PC-3 (cell line): Measurements from ENCODE around the gene IRX2. TPM values are rescaled to one million over a fixed set of nuclear protein-coding genes. Genes with fewer than 3 reads are reported as not detected.

ENCODE experiments used
- ATAC-seq: fragments of 200-7000 bp; cut with Tn5 transposase; 2 replicates; pipeline ENCODE4 v1.9.1; 2020; ENCODE audit warnings: mild to moderate bottlenecking, moderate library complexity
- BruUV-seq: library from RNA; stranded (reverse); fragments of 400-500 nt; replicated peaks from 2 replicates; lab custom pipeline; 2021; lab: Mats Ljungman, UMichigan
- CTCF ChIA-PET: fragments of 300-600 bp; sonication (Branson Sonifier 250); formaldehyde crosslinking; loops from one replicate; lab custom pipeline; 2022; ENCODE audit warnings: antibody characterized with exemption; lab: Charles Lee
- POLR2A ChIA-PET: fragments of 300-600 bp; sonication (Branson Sonifier 250); formaldehyde crosslinking; loops from one replicate; lab custom pipeline; 2022; ENCODE audit warnings: antibody characterized with exemption; ENCODE audit not compliant: unreplicated experiment; lab: Charles Lee
- DNase-seq: peaks from one replicate; pipeline ENCODE4 v3.0.0-alpha.2; 2015
- H2AFZ ChIP-seq: fragments of 300-600 bp; sonication (generic); 2 replicates; pipeline ENCODE4 v1.6.0; 2016; ENCODE audit warnings: antibody characterized with exemption, low read length
- H3F3A ChIP-seq: fragments of 300-600 bp; sonication (generic); one replicate; pipeline ENCODE4 v1.6.0; 2017; ENCODE audit warnings: antibody characterized with exemption, low read length, control low read depth, mild to moderate bottlenecking; ENCODE audit not compliant: unreplicated experiment
- H3K27ac ChIP-seq: fragments of 300-600 bp; sonication (generic); 2 replicates; pipeline ENCODE4 v1.5.1; 2016; ENCODE audit warnings: mild to moderate bottlenecking, low read length
- H3K27me3 ChIP-seq: fragments of 300-600 bp; sonication (generic); 2 replicates; pipeline ENCODE4 v1.6.1; 2016; ENCODE audit warnings: low read length, mixed read lengths
- H3K36me3 ChIP-seq: fragments of 300-600 bp; sonication (generic); 2 replicates; pipeline ENCODE4 v1.6.1; 2016; ENCODE audit warnings: low read depth, mixed run types, low read length, mixed read lengths
- H3K4me1 ChIP-seq: fragments of 300-600 bp; sonication (generic); 2 replicates; pipeline ENCODE4 v1.5.1; 2016; ENCODE audit warnings: low read length; ENCODE audit not compliant: insufficient read depth
- H3K4me2 ChIP-seq: fragments of 300-600 bp; sonication (generic); 2 replicates; pipeline ENCODE4 v1.6.0; 2016; ENCODE audit warnings: low read length
- H3K4me3 ChIP-seq: fragments of 300-600 bp; sonication (generic); 2 replicates; pipeline ENCODE4 v1.5.1; 2016; ENCODE audit warnings: mild to moderate bottlenecking, low read length, mixed read lengths
- H3K79me2 ChIP-seq: fragments of 300-600 bp; sonication (generic); 2 replicates; pipeline ENCODE4 v1.6.1; 2017; ENCODE audit warnings: low read length, mixed read lengths
- H3K9ac ChIP-seq: fragments of 300-600 bp; sonication (generic); 2 replicates; pipeline ENCODE4 v1.6.0; 2016; ENCODE audit warnings: mild to moderate bottlenecking, low read length
- H3K9me2 ChIP-seq: fragments of 300-600 bp; sonication (generic); replicated peaks from 2 replicates; pipeline ENCODE4 v1.6.1; 2016; ENCODE audit warnings: mixed run types, low read length, mixed read lengths
- H3K9me3 ChIP-seq: fragments of 300-600 bp; sonication (generic); 2 replicates; pipeline ENCODE4 v1.6.1; 2016; ENCODE audit warnings: low read length, mixed read lengths
- H4K20me1 ChIP-seq: fragments of 300-600 bp; sonication (generic); 2 replicates; pipeline ENCODE4 v1.6.1; 2016; ENCODE audit warnings: low read length, mixed read lengths
- CTCF ChIP-seq: fragments of 300-600 bp; sonication (generic); conservative IDR thresholded peaks from 2 replicates; pipeline ENCODE4 v1.5.1; 2017; ENCODE audit warnings: antibody characterized with exemption, low read depth, mild to moderate bottlenecking, low read length
- EZH2 ChIP-seq: fragments of 300-600 bp; sonication (generic); IDR thresholded peaks from one replicate; pipeline ENCODE4 v1.6.1; 2017; ENCODE audit warnings: antibody characterized with exemption, mild to moderate bottlenecking, low read length; ENCODE audit not compliant: unreplicated experiment
- EZH2phosphoT487 ChIP-seq: fragments of 300-600 bp; sonication (generic); IDR thresholded peaks from 2 replicates; pipeline ENCODE4 v1.6.1; 2018; ENCODE audit warnings: mild to moderate bottlenecking, antibody characterized with exemption, low read length, borderline replicate concordance
- intact Hi-C: fragments of 100-400 bp; cut with micrococcal nuclease; formaldehyde crosslinking; loops from 2 replicates; pipeline ENCODE4 v1.9.0; 2023
- total RNA-seq: library from RNA; depleted of rRNA; stranded (reverse); fragments of >200 nt; gene quantifications from 2 replicates; pipeline ENCODE4 v1.2.3, GENCODE V29; 2014

The IRX2 gene
- total RNA-seq, 1 experiment from 2014 or later = 10.4 TPM

DNA sequence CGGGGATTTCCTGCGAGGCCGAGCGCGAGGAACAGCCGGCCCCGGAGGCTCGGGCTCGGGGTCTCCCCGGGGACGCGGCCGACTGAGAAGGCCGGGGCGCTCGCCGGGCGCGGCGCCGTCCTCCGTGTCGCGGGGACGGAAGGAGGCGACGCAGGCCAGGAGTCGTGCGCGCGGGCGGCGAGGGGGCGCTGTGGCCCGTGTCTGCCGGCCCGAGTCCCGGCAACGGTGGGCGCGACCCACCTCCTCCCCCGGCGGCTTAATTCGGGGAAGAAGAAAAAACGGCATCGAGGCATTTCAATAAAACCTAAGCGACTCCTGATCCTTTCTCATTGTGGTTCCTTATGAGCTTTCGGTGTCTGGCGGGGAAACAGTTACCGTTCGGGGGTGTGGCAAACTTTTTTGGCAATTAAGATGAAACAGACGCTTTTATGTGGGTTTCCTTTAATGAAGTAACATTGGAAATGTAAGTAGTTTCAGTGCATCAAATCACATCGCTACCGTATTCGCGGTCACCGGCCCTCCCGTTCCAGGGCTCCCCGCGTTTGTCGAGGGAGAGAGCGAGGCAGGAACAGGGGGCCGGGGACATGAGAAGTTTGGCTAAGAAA is 3.7 kb upstream of the IRX2 start:
- no peak for DNase-seq
- no peaks in the 10 kb centered on the region for H3K36me3 ChIP-seq
- H3F3A ChIP-seq = no peaks in the 10 kb centered on the region
- H2AFZ ChIP-seq = no peak overlapping the region
- intact Hi-C loops = no loop called here
- H3K27ac ChIP-seq = no peak overlapping the region
- no peak for TF ChIP-seq CTCF
- no peaks in the 10 kb centered on the region for H3K9me3 ChIP-seq
- peaks cover under 1% of the 10 kb centered on the region; the same call in 1 of the 2 replicates for H4K20me1 ChIP-seq
- no TSS peak for BruUV-seq
- peaks cover 15% of the 10 kb centered on the region for H3K79me2 ChIP-seq
- no peak overlapping the region for H3K4me3 ChIP-seq
- H3K9ac ChIP-seq = no peak overlapping the region
- no peaks in the 10 kb centered on the region for H3K9me2 ChIP-seq
- H3K4me2 ChIP-seq = no peak overlapping the region
- ChIA-PET POLR2A (no interaction called here), CTCF (no interaction called here)
- no peaks in the 10 kb centered on the region for H3K27me3 ChIP-seq
- no peak for ATAC-seq
- H3K4me1 ChIP-seq = peaks cover 44% of the 10 kb centered on the region

- Histone ChIP-seq H3K9me3 (no peaks in the 10 kb centered on the region), H3K79me2 (peaks cover 20% of the 10 kb centered on the region), H3K27ac (no peak overlapping the region), H3K9ac (no peak overlapping the region), H2AFZ (no peak overlapping the region), H3K27me3 (no peaks in the 10 kb centered on the region), H3K4me3 (no peak overlapping the region), H3K4me2 (no peak overlapping the region), H4K20me1 (peaks cover 4% of the 10 kb centered on the region; the same call in 1 of the 2 replicates), H3K9me2 (no peaks in the 10 kb centered on the region), H3K36me3 (no peaks in the 10 kb centered on the region), H3F3A (no peaks in the 10 kb centered on the region), H3K4me1 (peaks cover 45% of the 10 kb centered on the region)
- ChIA-PET POLR2A (no interaction called here), CTCF (no interaction called here)
- BruUV-seq = no TSS peak
- intact Hi-C loops = no loop called here
- no peak for ATAC-seq
- no peak for DNase-seq
- no peak for TF ChIP-seq CTCF
- no peak for TF ChIP-seq EZH2
- no peak for TF ChIP-seq EZH2phosphoT487
Observed at GRCh38 chr5:2754581-2755075, 3.2 kb upstream of the IRX2 start.
